ENCODE measurements around the gene KIFBP. TPM values are rescaled to one million over a fixed set of nuclear protein-coding genes. Genes with fewer than 3 reads are reported as not detected.

KIFBP gene
- polyA plus RNA-seq, 10 donors, result 20.0 to 28.7 (median 24.9) TPM

Other genes with a start within 250 kb of the KIFBP start
- 1 to 10 TPM; 1.6 to 4.3 (median 2.4) TPM for gene STOX1, start 161.3 kb upstream of the KIFBP start, polyA plus RNA-seq (ENCODE audit: insufficient read length in 10 of 10)
- 10 to 100 TPM; 43.4 to 54.5 (median 47.5) TPM for gene DDX50, start 87.5 kb upstream of the KIFBP start, polyA plus RNA-seq (ENCODE audit: insufficient read length in 10 of 10)
- 10 to 100 TPM; 38.2 to 56.2 (median 46.6) TPM for gene DDX21, start 32.6 kb upstream of the KIFBP start, polyA plus RNA-seq (ENCODE audit: insufficient read length in 10 of 10)
- 10 to 100 TPM; 15.1 to 45.0 (median 25.8) TPM for gene SRGN, start 99.3 kb downstream of the KIFBP start, polyA plus RNA-seq (ENCODE audit: insufficient read length in 10 of 10)
- 10 to 100 TPM; 35.0 to 54.7 (median 44.0) TPM for gene VPS26A, start 135.4 kb downstream of the KIFBP start, polyA plus RNA-seq (ENCODE audit: insufficient read length in 10 of 10)
- gene SUPV3L1, start 191.4 kb downstream of the KIFBP start, polyA plus RNA-seq (ENCODE audit: insufficient read length in 10 of 10), result 10 to 100 TPM; 20.7 to 32.8 (median 29.0) TPM
- gene HKDC1, start 231.5 kb downstream of the KIFBP start, polyA plus RNA-seq (ENCODE audit: insufficient read length in 10 of 10), result under 1 TPM in 8 of 10 donors, not detected in 2; 0.04 to 0.43 (median 0.11) TPM

All from muscle of back (tissue), 10 donors.